Activated CD4-positive, alpha-beta T cell treated with anti-CD3 and anti-CD28 coated beads, Interleukin-2, amount 50 U/mL, for 1 hour (primary cell): ENCODE measurements around the gene ZNF414.

Source experiments
- DNase-seq: peaks from one replicate; pipeline ENCODE4 v3.0.0-alpha.2; 2020

ZNF414 gene

DNA sequence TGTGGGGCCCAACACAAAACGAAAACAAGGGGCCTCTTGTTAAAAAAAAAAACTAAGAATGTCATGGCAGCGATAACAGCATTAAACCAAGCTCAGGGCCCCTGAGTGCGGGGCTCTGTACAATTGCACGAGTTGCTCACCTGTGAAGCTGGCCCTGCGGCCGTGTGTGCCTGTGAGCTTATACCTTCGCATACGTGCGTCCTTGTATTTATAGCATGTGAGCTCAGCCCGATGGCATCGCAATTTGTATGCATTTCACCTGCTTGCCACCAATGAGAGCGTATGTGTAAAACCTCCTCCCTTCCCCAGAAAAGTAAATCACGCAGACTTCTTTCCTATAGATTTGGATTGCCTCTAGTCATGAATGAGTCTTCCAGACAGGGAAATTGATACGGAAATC lies 52.1 kb downstream of the ZNF414 start:
- DNase-seq = no peak

GRCh38 chr19:8461376-8461775 lies 52.6 kb downstream of the ZNF414 start:
- DNase-seq = no peak

- no peak for DNase-seq
Observed at GRCh38 chr19:8460516-8461298, 53.3 kb downstream of the ZNF414 start.
